Stomach smooth muscle (tissue), 2 donors: ENCODE measurements around the gene DNASE1L3.
"Not testable (repeated sequence)": the region's sequence is repeated elsewhere in the genome, so short reads cannot be mapped to it uniquely, and the experiment has no call there.

Source experiments
- H3K27ac ChIP-seq: one replicate; pipeline ENCODE4 v1.7.0; 2013; ENCODE audit warnings: mild to moderate bottlenecking, low read length, inconsistent platforms
- H3K27me3 ChIP-seq, 2 donors: one replicate each; pipeline ENCODE4 v1.7.0; 2013; ENCODE audit warnings: low read length in 2 of 2; ENCODE audit not compliant: insufficient read depth in 2 of 2, control insufficient read depth in 1 of 2
- H3K36me3 ChIP-seq, 2 donors: one replicate each; pipeline ENCODE4 v1.7.0; 2013; ENCODE audit warnings: low read length in 2 of 2; ENCODE audit not compliant: control insufficient read depth in 2 of 2, insufficient read depth in 2 of 2
- H3K4me1 ChIP-seq: one replicate; pipeline ENCODE4 v1.7.0; 2013; ENCODE audit warnings: low read length; ENCODE audit not compliant: control insufficient read depth, insufficient read depth
- H3K4me3 ChIP-seq, 2 donors: one replicate each; pipeline ENCODE4 v1.7.0; 2013; ENCODE audit warnings: low read length in 2 of 2
- H3K9ac ChIP-seq, 2 donors: one replicate each; pipeline ENCODE4 v1.7.0; 2013; ENCODE audit warnings: low read length in 2 of 2, mild to moderate bottlenecking in 1 of 2
- H3K9me3 ChIP-seq, 2 donors: one replicate each; pipeline ENCODE4 v1.7.0; 2013; ENCODE audit warnings: low read length in 2 of 2; ENCODE audit not compliant: control insufficient read depth in 2 of 2
- donor health status: healthy.
- donor health status: Pancreatic carcinoma.

Gene DNASE1L3

GRCh38 chr3:58235970-58236369 is 25.2 kb upstream of the DNASE1L3 start:
- H3K9me3 ChIP-seq = no peaks in the 10 kb centered on the region
- no peaks in the 10 kb centered on the region for H3K36me3 ChIP-seq
- no peak overlapping the region for H3K27ac ChIP-seq
- no peak overlapping the region for H3K9ac ChIP-seq
- no peak overlapping the region for H3K4me3 ChIP-seq
- H3K4me1 ChIP-seq = peaks cover 14% of the 10 kb centered on the region
- H3K27me3 ChIP-seq = peaks cover 0 to 2% of the 10 kb centered on the region in 2 donors

GRCh38 chr3:58234516-58234931 is 23.8 kb upstream of the DNASE1L3 start:
- Histone ChIP-seq H3K9me3 (no peaks in the 10 kb centered on the region), H3K27me3 (peaks cover 0 to 2% of the 10 kb centered on the region in 2 donors), H3K9ac (no peak overlapping the region), H3K27ac (no peak overlapping the region), H3K4me3 (no peak overlapping the region), H3K4me1 (peaks cover 14% of the 10 kb centered on the region), H3K36me3 (no peaks in the 10 kb centered on the region)

GRCh38 chr3:58231666-58232065 is 20.9 kb upstream of the DNASE1L3 start:
- Histone ChIP-seq H3K36me3 (no peaks in the 10 kb centered on the region), H3K27ac (no peak overlapping the region), H3K4me3 (no peak overlapping the region), H3K9ac (no peak overlapping the region), H3K4me1 (peaks cover 2% of the 10 kb centered on the region), H3K27me3 (peaks cover 0 to 2% of the 10 kb centered on the region in 2 donors), H3K9me3 (no peaks in the 10 kb centered on the region)

GRCh38 chr3:58230876-58231552 is 20.2 kb upstream of the DNASE1L3 start:
- Histone ChIP-seq H3K36me3 (no peaks in the 10 kb centered on the region), H3K9me3 (no peaks in the 10 kb centered on the region), H3K27me3 (peaks cover 0 to 2% of the 10 kb centered on the region in 2 donors), H3K9ac (no peak overlapping the region), H3K4me3 (no peak overlapping the region), H3K4me1 (no peaks in the 10 kb centered on the region), H3K27ac (no peak overlapping the region)

GRCh38 chr3:58227933-58228332 is 17.2 kb upstream of the DNASE1L3 start:
- not testable (repeated sequence) for H3K4me3 ChIP-seq, H3K27me3 ChIP-seq, H3K9ac ChIP-seq, H3K4me1 ChIP-seq, H3K9me3 ChIP-seq, H3K27ac ChIP-seq, H3K36me3 ChIP-seq

- no peaks in the 10 kb centered on the region for H3K36me3 ChIP-seq
- no peaks in the 10 kb centered on the region for H3K9me3 ChIP-seq
- no peaks in the 10 kb centered on the region for H3K27me3 ChIP-seq
- H3K9ac ChIP-seq = no peak overlapping the region
- no peak overlapping the region for H3K4me3 ChIP-seq
- H3K27ac ChIP-seq = no peak overlapping the region
- H3K4me1 ChIP-seq = no peaks in the 10 kb centered on the region
Observed at GRCh38 chr3:58223855-58224254, 13.1 kb upstream of the DNASE1L3 start.

GRCh38 chr3:58222161-58222724 is 11.5 kb upstream of the DNASE1L3 start:
- no peak overlapping the region for H3K9ac ChIP-seq
- no peaks in the 10 kb centered on the region for H3K4me1 ChIP-seq
- H3K4me3 ChIP-seq = no peak overlapping the region
- H3K9me3 ChIP-seq = no peaks in the 10 kb centered on the region
- no peaks in the 10 kb centered on the region for H3K36me3 ChIP-seq
- no peaks in the 10 kb centered on the region for H3K27me3 ChIP-seq
- no peak overlapping the region for H3K27ac ChIP-seq

GRCh38 chr3:58218904-58219303 is 8.1 kb upstream of the DNASE1L3 start:
- no peaks in the 10 kb centered on the region for H3K36me3 ChIP-seq
- H3K4me1 ChIP-seq = no peaks in the 10 kb centered on the region
- no peaks in the 10 kb centered on the region for H3K27me3 ChIP-seq
- H3K9me3 ChIP-seq = no peaks in the 10 kb centered on the region
- H3K27ac ChIP-seq = no peak overlapping the region
- no peak overlapping the region for H3K4me3 ChIP-seq
- H3K9ac ChIP-seq = no peak overlapping the region

- Histone ChIP-seq H3K4me1 (no peaks in the 10 kb centered on the region), H3K27ac (no peak overlapping the region), H3K36me3 (no peaks in the 10 kb centered on the region), H3K9me3 (no peaks in the 10 kb centered on the region), H3K27me3 (no peaks in the 10 kb centered on the region), H3K9ac (no peak overlapping the region), H3K4me3 (no peak overlapping the region)
Observed at GRCh38 chr3:58217209-58217811, 6.5 kb upstream of the DNASE1L3 start.

GRCh38 chr3:58216496-58217195 is 5.9 kb upstream of the DNASE1L3 start:
- H3K4me3 ChIP-seq = no peak overlapping the region
- no peak overlapping the region for H3K27ac ChIP-seq
- H3K9ac ChIP-seq = no peak overlapping the region
- H3K27me3 ChIP-seq = no peaks in the 10 kb centered on the region
- H3K4me1 ChIP-seq = no peaks in the 10 kb centered on the region
- H3K36me3 ChIP-seq = no peaks in the 10 kb centered on the region
- H3K9me3 ChIP-seq = no peaks in the 10 kb centered on the region
